ENCODE results near the gene NBPF3.
A peak's percentile ranks its signal among the peaks of the same experiment; 100 is the strongest.
"Not testable (repeated sequence)": the region's sequence is repeated elsewhere in the genome, so short reads cannot be mapped to it uniquely, and the experiment has no call there.

The NBPF3 gene

GRCh38 chr1:21495225-21495820, 55.4 kb downstream of the NBPF3 start:
- DNase-seq, result no peak

DNA sequence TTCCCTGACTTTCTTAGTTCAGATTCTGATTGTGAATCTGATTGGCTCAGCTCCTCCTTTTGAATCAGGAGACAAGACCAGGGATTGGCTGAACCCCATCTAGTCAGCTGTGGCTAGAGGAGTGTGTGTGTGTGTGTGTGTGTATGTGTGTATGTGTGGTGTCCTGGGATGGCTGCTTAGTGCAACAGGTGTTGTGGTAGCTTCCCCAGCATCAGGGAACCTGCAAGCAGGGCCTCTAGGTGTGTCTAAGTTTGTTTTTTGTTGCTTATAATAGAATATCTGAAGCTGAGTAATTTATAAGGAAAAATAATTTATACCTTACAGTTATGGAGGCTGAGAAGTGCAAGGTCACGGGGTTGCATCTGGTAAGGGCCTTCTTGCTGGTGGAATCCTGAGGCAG, 56.1 kb downstream of the NBPF3 start:
- DNase-seq, result no peak

DNA sequence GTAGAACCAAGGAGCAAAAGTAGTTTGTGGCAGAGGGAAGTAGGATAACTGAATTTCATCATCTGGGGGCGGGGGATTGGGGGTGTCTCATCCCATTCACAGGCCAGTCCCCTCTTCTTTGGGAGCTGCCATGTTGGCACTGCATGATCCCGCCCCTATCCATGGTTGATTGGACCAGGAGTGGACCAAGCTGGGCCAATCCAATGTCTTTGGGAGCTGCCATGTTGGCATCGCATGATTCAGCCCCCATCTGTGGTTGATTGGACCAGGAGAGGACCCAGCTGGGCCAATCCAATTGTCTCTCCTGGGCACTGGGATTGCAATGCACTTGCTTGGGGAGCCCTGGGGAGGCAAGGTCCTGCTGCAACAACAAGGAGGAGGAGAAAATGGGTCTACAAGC, 56.9 kb downstream of the NBPF3 start:
- no peak for DNase-seq

GRCh38 chr1:21497466-21498061, 57.6 kb downstream of the NBPF3 start:
- DNase-seq, result no peak

DNA sequence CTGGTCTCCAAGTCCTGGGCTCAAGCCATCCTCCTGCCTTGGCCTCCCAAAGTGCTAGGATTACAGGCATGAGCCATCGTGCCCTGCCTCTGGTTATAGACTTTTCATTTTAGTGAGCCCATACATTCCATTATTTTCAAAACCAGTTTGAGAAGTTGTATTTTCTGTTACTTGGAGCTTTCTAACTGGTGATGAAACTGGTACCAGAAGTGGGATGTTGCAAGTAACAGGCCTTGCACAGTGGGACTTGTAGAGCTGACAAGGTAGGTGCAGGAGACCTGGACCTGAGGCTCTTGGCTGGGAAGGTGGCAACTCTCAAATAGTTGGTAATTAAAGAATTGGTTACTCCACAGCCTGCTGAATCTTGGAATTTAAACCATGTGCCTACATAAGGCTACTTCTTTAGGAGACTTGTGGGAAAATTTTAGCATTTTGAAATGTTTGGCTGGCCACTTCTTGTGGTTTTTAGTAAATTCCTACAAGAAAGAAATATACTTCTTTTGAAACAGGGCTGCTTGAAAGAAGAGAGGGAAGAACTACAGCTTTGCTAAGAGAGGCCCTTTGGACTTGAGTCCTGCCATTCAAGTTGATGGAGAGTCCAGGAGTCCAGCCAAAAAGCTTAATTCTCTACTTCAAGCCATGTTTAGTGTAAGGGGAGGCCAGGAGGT, 59.5 kb downstream of the NBPF3 start:
- no peak for DNase-seq

DNA sequence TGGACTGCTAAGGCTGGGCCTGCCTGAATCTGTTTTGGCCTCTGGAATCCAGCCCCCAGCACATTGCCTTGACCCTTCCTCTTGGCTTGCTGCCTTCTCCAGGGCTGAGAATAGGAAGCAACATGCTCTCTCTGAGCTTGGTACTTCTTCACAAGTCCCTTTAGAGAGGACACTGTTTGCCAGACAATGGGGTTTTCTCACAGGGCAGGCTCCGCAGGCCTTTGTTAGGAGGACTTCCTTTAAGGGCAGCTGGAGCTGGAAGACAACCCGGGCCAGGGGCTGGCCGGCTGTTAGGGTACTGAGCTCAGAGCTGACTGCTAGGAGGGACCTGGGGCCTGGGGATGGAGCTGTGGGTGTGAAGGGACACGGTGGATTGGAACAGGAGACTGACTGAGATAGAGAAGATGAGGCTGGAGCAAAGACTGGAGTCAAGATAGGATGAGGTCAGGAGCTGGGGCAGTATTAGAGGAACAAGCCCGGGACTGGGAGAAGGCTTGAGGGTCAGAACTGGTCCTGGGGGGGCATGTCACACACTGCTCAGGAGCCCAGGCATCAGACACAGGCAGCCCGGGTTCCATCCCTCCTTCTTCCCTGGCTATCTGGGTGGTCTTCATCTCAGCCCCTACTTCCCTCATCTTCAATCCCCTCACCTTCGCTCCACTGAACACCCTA, 63.9 kb downstream of the NBPF3 start:
- no peak for DNase-seq

- no peak for DNase-seq
Observed at GRCh38 chr1:21506804-21507203, 66.9 kb downstream of the NBPF3 start.

DNA sequence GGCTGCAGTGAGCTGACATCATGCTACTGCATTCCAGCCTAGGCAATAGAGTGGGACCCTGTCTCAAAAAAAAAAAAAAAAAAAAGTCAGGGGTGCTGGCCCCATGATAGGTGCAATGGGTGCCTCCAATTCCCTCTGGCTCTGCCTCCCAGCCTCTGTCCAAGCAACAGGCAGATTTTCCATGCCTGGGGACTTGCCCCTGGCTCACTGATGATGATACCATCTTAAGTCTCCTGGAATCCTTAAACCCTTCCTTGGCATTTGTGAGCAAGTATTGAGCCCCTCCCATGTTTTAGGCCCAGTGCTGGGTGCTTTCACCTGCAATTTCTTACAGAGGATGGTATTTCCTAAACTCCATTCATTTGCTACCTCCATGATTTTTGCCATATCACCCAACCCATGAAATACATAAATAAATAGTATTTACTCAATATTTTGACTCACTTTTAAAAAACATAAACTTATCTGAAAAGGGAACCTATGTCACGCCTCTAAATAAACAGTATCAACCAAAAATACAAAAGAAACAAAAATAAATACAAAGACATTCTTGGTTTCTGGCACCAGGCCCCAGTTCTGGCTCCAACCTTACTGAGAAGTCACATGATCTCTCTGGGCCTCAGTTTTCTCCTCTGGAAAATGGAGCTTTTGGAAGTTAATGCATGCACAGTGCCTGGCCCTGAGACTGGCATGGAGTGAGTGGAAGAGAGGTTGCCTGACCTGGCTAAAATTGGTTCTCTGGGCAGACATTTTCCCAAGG, 67.8 kb downstream of the NBPF3 start:
- DNase-seq, result no peak

- DNase-seq, result peak; percentile 71
Observed at GRCh38 chr1:21508580-21509350, 68.8 kb downstream of the NBPF3 start.

DNA sequence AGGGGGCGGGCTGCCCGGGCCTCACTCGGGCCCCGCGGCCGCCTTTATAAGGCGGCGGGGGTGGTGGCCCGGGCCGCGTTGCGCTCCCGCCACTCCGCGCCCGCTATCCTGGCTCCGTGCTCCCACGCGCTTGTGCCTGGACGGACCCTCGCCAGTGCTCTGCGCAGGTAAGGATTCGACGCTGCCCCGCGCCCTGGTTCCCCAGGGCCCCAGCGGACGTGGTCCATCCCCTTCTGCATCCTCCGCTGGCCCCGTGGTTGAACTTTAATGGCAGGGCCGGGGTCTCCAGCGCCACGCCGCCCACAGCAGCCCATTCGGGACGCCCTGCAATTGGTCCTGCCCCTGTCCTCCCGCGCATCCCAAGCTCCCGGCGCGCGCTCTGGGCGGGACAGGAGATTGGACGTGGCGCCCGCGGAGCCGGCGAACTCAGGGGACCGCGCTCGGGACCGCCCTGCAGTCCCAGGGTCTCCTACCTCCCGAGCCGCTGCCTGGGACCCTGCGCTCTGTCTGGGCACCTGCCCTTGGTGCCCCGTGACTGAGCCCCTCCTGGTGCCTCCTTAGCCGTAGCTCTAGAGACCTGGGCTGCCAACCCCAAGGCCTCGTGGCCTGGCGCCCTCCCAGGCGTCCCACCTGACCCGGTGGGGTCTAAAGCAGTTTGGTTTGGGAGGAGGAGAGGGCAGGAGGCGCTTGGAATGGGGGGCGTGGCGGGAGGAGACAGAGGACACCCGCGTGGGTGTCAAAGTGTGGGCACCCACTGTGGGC, 69.6 kb downstream of the NBPF3 start, which contains the start of gene ALPL:
ALPL (plus strand) TSS at position 73 of the 762 bp plus-strand sequence. CDS start 44,659 bp downstream, outside the sequence.
- no peak for DNase-seq

- no peak for DNase-seq
Observed at GRCh38 chr1:21510113-21510493, 70.2 kb downstream of the NBPF3 start.

- DNase-seq, result no peak
Observed at GRCh38 chr1:21510885-21511578, 71.1 kb downstream of the NBPF3 start.

DNA sequence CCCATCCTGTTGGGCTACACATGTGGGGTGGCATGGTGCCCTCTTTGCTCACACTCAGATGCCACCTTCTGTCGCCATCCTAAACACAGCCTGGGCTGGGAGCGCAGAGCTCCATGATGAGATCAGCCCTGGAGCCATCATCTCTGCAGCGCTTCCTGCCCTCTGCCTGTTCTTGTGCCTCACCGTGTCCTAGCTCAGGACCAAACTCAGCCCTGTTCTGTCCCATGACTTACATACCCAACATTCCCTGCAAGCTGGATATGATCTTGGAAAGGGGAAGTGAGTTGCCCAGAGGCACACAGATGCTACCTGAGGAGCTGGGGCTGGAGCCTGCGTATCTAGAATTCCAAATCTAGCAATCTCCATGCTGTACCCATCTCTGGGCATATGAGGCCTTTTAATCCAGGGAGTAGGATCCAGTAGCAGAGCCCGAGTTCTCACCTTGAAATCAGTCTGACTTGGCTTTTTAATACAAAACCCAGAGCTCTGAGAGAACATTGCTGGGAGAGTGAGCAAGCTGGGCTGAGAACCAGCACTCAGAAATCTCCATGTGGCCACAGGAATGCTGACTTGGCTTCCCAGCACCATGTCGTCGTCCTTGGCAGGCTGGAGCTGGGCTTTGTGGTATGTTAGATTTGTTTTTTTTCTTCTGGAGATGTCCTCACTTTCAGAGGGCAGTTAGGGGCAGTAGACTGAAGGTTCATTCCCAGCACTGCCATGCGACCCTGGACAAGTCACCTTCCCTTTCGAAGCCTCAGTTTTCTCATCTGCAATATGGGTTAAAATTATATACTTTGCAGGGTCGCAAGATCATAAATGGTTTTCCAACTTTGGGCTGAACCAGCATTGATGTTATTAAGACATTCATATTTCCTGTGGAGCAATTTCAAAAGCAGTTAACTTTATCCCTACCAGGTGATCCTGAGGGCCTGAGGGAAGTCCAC, 71.9 kb downstream of the NBPF3 start:
- DNase-seq, result no peak

DNA sequence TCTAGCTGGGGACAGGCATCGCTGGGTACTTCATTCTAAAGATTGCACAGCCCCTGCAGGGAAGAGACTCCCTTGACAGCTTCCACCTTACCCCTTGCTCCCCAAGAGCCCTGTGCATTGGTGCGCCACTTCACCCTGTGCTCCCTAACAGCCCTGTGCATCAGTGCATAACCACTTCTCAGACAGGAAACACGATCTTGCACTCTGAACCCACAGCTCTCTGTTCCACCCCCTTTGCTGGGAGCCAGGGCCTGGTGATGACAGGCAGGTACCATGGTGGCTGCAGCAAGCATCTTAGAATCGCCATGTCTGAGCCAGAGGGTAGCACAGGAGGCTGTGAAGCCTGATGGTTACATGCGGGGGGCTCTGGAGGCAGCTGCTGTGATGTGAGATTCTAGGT, 74.3 kb downstream of the NBPF3 start:
- DNase-seq, result no peak

- DNase-seq, result no peak
Observed at GRCh38 chr1:21517161-21517589, 77.2 kb downstream of the NBPF3 start.

DNA sequence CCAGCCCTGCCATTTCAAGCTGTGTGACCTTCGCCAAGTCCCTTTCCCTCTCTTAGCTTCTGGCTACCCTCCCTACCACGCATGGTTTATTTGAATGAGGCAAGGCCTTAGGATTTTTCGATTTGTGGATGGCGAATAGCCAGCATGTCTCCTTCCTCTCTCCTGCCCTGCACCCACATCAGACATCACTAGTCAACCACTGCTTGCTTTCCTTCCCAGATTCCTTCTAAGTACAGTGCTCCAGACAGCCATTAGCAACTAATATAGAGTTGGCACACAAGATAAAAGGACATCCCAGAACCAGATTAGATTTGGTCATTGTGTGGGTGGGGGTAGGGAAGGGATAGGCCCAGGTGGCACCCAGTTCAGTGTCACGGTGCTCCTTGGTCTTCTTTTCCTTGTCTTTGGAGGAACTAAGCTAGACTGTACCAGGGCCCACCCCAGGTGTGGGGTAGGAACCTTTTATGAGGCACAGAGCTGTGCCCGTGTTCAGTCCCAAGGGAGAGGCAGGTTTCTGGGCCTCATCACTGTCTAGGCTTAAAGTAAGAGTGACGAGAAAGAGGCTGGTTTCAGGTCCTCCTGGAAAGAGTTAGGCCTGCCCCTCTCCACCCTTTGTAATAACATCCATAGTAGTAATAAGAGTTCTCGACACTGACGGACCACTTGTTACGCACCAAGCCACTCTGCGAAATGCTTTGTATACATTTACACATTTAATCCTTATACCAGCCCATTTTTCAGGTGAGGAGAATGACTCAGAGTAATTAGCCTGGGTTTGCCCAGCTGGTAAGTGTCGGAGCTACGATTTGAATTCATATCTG, 77.9 kb downstream of the NBPF3 start:
- DNase-seq, result no peak

DNA sequence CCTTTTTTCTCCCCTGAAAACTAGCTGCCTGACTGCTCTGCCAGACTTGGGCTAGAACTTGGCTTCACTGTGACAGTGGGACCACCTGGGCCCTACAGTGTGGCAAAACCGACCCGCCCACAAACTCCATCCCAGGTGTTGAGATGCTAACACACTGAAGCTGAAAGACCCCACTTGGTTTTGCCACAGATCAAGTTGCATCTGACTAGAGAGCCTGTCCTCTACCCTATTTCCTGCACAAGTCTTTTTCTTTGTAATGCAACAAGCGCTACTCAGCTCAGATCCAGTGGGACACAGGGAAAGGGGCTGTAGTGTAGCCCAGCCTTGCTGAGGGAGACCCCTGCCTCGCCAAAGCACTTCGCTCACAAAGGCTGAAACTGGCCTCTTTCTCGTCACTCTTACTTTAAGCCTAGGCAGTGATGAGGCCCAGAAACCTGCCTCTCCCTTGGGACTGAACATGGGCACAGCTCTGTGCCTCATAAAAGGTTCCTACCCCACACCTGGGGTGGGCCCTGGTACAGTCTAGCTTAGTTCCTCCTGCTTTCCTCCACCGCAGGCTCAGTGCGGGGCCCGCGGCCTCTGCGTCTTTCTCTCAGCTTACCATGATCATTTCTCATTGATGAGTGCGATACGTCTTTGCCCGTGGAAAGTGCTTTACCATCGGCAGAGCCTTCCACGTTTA, 79.0 kb downstream of the NBPF3 start:
- DNase-seq, result no peak

GRCh38 chr1:21519486-21520070, 79.6 kb downstream of the NBPF3 start:
- DNase-seq, result not testable (repeated sequence)
